Omental fat pad (tissue), 4 donors: ENCODE results near the gene VDR. TPM values are rescaled to one million over a fixed set of nuclear protein-coding genes. Genes with fewer than 3 reads are reported as not detected.

Experiments
- ATAC-seq: fragments of 150-250 bp; one replicate; pipeline ENCODE4 v1.9.1; 2016; ENCODE audit warnings: mild to moderate bottlenecking, moderate library complexity; ENCODE audit not compliant: low FRiP score
- DNase-seq: peaks from one replicate; pipeline ENCODE4 v3.0.0-alpha.2; 2019; ENCODE audit warnings: low spot score
- CTCF ChIP-seq, 3 donors: fragments of 450-650 bp; IDR thresholded peaks; one replicate each; pipeline ENCODE4 v1.5.1; 2016 to 2017; ENCODE audit warnings: antibody characterized with exemption in 3 of 3, mild to moderate bottlenecking in 3 of 3, moderate library complexity in 2 of 3
- total RNA-seq, 4 donors: library from RNA; depleted of rRNA; stranded (reverse); fragments of >200 nt; gene quantifications; one replicate each; pipeline ENCODE4 v1.1.0, GENCODE V29; 2016

Gene VDR
- total RNA-seq, 4 donors from 2014 or later: 2.8 to 10.0 (median 6.3) TPM

- DNase-seq (no peak), ATAC-seq (no peak)
- no peak for TF ChIP-seq CTCF (IDR thresholded peaks at IDR 0.05)
Observed at GRCh38 chr12:47927346-47927745, 22.6 kb upstream of the VDR start.

- ATAC-seq (no peak), DNase-seq (no peak)
- no peak for TF ChIP-seq CTCF (IDR thresholded peaks at IDR 0.05)
Observed at GRCh38 chr12:47921907-47922306, 17.1 kb upstream of the VDR start.

GRCh38 chr12:47920913-47921312, 16.1 kb upstream of the VDR start:
- TF ChIP-seq CTCF (IDR thresholded peaks at IDR 0.05): no peak
- no peak for DNase-seq
- ATAC-seq: no peak

- no peak for ATAC-seq
- no peak for DNase-seq
- TF ChIP-seq CTCF (IDR thresholded peaks at IDR 0.05): no peak
Observed at GRCh38 chr12:47913081-47913480, 8.3 kb upstream of the VDR start.

- DNase-seq: no peak
- TF ChIP-seq CTCF (IDR thresholded peaks at IDR 0.05): no peak
- no peak for ATAC-seq
Observed at GRCh38 chr12:47912556-47912955, 7.8 kb upstream of the VDR start.

GRCh38 chr12:47910981-47911380, 6.2 kb upstream of the VDR start:
- DNase-seq: no peak
- ATAC-seq: no peak

More at GRCh38 chr12:47910981-47911380, 6.2 kb upstream of the VDR start:
- no peak for TF ChIP-seq CTCF (IDR thresholded peaks at IDR 0.05)
